Transverse colon (tissue), 3 donors: ENCODE measurements around the gene MAPRE2.

ENCODE experiments used
- CTCF ChIP-seq, 5 experiments: fragments of 200-600 bp in 3 of 5; fragments of 450-650 bp in 2 of 5; sonication (generic) in 3 of 5; IDR thresholded peaks; 1 replicate in 2 of 5; 2 replicates in 3 of 5; pipeline ENCODE4 v1.5.1; 2016 to 2017; ENCODE audit warnings: antibody characterized with exemption in 5 of 5, inconsistent platforms in 3 of 5, mild to moderate bottlenecking in 2 of 5, moderate library complexity in 1 of 5
- POLR2A ChIP-seq: fragments of 450-650 bp; IDR thresholded peaks from one replicate; pipeline ENCODE4 v1.6.1; 2016; ENCODE audit warnings: antibody characterized with exemption, mild to moderate bottlenecking, moderate library complexity

GRCh38 chr18:35171315-35171987, 130.2 kb downstream of the MAPRE2 start:
- no peak for TF ChIP-seq CTCF (IDR thresholded peaks at IDR 0.05)
- TF ChIP-seq POLR2A, result no peak
